NCI-H2029 treated with DMSO at 0.1 percent for 48 hours (cell line): ENCODE measurements around the gene PPP2R2C.

Experiments
- DNase-seq: peaks from one replicate; lab custom pipeline; 2025; lab: John Stamatoyannopoulos, UW

Gene PPP2R2C

DNA sequence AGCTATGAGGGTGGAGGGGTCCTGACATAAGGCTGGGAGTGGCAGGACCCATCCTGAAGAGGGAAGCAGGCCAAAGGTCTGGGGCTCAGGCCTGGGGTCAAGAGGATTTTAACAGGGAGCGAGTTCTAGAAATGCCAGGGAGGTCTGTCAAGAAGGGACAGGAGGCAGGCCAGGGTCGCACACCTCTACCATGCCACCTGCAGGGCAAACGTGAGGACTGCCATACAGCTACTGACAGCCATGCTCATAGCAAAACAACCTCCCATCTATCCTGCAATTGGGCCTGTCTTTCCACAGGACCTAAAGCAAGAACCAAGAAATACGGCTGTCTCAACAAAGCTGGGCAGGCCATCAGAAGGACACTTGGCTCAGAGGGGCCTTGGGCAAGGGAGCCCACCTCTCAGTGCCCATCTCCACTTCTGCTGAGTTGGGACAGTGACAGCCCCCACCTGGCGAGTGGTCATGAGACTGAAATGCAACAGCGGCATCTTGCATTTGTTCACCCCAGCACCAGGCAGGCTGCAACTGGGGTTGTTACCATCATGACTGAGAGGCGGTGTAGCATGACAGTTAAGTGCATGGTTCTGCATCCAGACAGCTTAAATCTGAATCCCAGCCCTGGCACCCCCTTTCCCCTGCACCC is 110.0 kb downstream of the PPP2R2C start:
- DNase-seq = no peak

DNA sequence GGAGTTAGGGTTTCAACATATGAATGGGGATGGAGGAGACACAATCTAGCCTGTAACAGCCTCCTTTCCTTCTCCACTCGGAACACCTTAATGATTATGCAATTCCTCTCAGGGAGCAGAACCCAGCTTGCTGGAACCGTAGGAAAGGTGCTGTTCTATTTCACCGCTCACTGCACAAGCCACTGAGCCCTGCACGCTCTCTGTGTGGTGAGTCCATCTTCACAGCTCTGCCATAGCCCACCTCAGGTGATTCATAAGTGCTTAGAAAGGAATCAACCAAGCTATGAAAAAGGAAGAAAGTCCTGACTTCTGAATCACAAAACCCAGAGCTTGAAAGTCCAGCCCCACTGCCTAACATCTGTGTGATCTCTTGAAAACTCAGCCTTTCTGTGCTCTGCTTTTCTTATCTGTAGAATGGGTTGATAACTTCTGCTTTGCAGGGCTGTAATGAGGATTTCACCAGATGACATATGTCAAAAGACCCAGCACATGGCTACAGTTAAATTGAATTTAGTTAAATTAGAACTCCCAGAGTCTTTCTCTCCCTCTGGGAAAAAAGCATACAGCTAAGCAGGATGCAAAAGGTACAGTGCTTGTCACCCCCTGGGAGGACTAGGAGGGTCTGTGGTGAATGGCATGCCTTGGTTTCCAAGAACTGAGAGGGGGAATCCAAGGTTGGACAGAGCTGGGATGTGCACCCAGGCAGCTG is 111.2 kb downstream of the PPP2R2C start:
- no peak for DNase-seq

DNA sequence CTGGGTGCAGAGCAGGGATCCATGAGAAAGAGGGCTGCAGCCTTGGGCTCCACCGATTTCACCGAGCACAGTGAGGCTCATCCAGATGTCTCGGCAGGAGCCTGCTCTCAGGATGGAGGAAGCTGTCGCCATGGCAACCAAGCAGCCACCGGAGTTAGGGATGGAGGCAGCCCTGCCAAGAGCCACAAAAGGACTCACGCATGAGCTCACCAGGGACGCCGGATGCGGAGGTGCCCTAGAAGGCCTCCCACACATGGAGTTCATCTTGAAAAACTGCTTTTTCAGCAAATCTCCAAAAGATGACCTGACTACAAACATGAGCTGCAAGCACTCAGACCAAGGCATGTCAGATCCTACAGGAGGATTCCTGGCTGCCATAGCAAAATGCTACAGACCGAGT is 112.0 kb downstream of the PPP2R2C start:
- no peak for DNase-seq

DNA sequence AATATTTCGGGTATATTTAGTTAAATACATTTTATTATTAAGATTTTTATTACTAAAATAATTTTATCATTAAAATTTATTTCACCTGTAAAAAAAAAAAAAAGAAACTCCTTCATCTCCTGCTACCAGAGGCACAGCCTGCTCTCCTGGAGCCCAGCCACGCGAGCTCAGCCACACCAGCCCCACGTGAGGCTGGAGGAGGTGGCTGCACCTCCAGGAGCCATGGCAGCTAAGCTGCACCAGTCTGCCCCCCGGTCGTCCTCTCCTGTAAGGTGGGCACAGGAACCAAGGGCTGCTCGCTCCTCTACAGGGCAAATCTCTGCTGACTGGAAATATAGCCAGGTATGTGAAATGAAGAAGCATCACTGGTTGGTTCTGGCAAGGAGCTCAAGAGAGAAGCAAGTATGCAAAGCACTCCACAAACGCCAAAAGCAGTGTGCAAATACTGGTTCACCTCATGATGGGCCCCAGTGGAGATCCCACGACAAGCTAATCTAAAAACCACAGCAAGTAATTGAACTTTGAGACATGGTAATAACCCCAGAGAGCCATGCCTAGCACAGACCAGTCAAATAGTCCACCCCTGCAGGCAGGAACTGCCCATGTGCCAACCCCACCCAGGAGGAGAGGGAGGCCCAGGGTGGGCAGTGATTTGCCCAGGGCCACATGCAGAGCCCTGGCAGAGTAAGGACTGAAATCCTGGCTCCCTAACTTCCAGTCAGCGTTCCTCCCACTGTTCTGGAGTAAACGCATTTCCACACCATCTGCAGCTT is 112.7 kb downstream of the PPP2R2C start:
- no peak for DNase-seq

DNA sequence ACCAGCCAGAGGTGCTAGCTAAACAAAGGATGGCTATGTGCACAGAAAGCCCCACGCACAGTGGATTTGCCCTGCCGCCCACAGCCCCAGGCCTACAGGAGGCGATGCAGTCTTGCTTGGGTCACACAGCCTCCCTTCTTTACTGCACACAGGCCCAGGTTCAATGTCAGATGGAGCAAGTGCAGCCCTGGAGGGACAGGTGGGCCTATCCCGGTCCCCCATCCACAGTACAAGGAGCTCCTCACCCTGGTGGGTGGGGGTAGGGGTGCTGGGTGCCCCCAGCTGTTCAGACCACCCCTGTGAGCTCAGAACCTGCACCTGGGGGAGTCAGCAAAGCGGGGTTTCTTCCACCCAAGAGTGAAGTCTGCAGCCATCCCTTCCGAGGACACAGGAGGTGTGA is 114.9 kb downstream of the PPP2R2C start:
- no peak for DNase-seq

- no peak for DNase-seq
These were observed 116.3 kb downstream of the PPP2R2C start for GRCh38 chr4:6356076-6356560.

DNA sequence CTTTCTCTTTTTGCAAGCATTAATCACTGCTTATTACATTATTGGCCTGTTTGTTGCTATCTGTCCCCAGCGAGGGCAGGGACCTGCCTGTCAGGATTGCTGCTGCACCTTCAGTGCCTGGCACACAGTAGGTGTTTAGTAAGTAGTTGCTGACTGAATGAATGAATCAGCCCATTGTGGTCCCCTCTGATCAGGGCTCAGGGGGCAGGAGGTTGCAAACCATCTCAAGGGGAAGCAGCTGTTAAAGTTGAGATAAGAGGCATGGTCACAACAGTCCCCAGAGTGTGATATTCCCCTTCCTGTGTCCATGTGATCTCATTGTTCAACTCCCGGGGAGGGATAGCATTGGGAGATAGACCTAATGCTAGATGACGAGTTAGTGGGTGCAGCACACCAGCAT is 117.4 kb downstream of the PPP2R2C start:
- no peak for DNase-seq

DNA sequence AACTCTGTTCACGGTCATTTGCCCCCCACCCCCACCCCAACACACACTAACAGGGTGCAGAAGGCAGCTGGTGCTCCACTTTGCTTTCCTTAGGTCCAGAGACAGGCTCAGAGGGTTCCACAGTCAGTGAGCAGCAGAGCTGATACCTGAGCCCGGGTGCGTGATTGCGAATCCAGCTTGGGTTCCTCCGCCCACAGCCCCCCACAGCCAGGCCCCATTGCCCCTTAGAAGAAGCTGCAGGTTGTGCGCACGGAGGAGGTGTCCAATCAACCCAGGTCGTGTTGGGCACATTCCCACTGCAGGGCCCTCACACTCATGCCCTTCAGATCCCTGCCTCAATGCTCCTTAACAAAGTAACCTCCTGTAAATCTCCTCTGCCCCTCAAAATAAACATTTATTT is 117.8 kb downstream of the PPP2R2C start:
- no peak for DNase-seq

- no peak for DNase-seq
These were observed 118.3 kb downstream of the PPP2R2C start for GRCh38 chr4:6354119-6354518.

- DNase-seq = no peak
These were observed 120.3 kb downstream of the PPP2R2C start for GRCh38 chr4:6352031-6352692.

- no peak for DNase-seq
These were observed 121.0 kb downstream of the PPP2R2C start for GRCh38 chr4:6351246-6352000.

- DNase-seq = no peak
These were observed 121.8 kb downstream of the PPP2R2C start for GRCh38 chr4:6350646-6351045.

DNA sequence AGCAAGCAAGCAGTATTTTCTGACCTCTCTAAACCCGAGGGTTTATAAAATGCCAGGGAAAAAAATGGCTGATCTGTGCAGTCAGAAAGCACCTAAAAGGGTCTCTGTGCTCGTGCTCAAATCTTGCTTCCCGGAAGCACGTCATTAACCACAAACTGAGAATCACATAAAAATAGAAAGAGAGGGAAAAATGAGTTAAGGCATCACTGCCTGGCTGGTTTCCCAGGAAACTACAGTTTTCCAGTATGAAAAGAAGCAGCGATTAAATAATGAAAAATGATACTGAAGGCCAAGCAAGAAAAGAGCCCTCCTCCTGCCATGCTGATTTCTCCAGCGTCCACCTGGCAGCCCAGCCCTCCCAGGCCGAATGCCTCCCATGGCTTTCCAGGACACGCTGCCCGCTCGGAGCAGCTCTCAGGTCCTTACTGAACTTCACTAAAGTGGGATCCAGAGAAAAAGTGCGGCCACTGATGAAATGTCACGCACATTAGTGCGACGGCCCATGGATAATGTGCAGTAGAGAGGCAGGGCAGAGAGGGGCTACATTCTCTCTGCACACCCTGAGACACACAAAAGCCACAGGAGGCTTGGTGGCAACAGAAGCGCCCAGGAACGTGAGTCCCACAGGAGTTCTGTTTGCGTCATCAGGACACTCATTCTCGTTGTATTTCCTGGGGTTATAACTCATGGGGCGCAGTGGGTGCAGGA is 122.4 kb downstream of the PPP2R2C start:
- no peak for DNase-seq

DNA sequence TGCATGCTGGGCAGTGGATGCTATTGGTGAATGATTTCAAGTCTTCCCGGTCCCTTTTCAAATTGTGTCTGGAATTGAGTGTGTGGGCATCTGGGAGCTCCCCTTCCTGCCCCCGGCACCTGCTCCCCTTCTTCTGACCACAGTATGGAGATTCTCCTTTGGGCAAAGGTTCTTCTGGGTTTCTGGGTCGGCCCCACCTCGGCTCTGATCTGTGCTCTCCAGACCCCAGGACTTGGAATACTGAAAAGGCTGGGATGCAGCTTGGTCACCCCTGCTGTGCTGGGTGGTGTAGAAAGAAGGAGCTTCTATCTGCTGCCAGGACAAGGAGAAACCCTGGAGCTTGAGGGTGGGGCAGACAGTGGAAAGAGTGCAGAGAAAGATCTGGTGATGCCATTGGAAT is 124.0 kb downstream of the PPP2R2C start:
- no peak for DNase-seq

DNA sequence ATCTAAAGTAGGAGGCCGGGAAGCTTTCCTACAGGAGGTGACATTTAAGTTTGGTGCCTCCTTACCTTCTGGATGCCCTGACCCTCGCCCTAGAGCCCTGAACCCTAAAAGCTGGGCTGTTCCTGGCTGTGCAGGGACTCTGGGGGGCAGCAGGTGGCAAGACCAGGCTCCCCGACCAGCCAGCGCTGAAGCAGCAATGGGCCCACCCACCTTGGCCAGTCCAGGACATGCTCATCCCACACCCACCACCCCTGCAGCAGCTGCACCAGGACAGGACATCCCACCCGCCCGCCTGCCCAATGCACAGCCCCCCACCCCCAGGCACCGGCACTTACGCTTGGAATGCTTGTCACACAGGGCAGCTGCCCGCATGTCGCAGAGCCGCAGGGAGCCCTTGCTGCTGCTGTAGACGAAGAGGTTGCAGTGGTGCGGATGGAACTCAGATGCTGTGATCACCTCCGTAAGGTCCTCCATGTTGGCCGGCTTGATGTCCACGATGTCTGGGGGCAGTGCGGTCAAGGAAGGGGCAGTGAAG is 124.8 kb downstream of the PPP2R2C start:
- no peak for DNase-seq

DNA sequence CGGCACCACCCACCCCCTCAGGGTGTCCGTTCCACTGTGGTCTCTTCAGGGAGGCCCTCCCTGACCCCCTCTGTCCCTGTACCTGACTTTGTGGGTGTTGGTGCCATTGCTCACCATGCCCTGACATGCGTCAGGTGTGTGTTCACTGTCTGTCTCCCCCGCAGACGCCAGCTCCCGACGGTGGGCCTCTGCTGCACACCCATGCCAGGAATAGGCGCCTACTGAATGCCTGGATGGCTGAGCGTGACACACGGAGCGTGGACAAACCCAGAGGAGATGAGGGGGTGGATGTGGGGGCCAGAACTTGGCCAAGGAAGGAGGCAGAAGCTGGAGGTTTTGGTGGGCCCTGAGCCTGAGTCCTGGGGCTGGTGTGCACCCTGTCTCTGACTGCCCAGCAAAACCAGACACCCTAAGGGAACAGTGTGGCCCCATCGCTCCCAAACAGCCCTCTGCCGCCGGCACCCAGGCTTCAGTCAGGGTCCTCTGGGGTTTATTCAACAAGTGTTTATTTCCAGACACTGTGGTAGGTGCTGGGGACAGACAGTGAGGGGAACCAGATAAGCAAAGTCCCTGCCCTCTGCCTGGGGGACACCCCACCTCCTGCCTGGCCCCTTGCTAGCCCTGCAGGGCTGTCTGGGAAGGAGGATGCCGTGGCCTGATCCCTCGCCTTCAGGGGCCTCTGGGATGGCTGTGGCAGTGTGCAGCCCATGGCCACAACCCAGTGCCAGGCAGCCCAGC is 125.9 kb downstream of the PPP2R2C start:
- no peak for DNase-seq

- DNase-seq = no peak
These were observed 126.5 kb downstream of the PPP2R2C start for GRCh38 chr4:6345866-6346265.

GRCh38 chr4:6345096-6345830 is 127.2 kb downstream of the PPP2R2C start:
- no peak for DNase-seq

- no peak for DNase-seq
These were observed 128.4 kb downstream of the PPP2R2C start for GRCh38 chr4:6343939-6344408.
